GM12873 (cell line): ENCODE data around the gene SYNE2.
A peak's percentile ranks its signal among the peaks of the same experiment; 100 is the strongest.

Experiments used
- TF ChIP-seq, protein P1 (sequence below): IDR thresholded peaks from 2 replicates; pipeline ENCODE4 v1.5.1; 2012; ENCODE audit warnings: low read depth, mild to moderate bottlenecking, moderate library complexity, low read length, control low read depth; ENCODE audit not compliant: insufficient read depth; ENCODE audit errors: missing control alignments

SYNE2 gene

DNA sequence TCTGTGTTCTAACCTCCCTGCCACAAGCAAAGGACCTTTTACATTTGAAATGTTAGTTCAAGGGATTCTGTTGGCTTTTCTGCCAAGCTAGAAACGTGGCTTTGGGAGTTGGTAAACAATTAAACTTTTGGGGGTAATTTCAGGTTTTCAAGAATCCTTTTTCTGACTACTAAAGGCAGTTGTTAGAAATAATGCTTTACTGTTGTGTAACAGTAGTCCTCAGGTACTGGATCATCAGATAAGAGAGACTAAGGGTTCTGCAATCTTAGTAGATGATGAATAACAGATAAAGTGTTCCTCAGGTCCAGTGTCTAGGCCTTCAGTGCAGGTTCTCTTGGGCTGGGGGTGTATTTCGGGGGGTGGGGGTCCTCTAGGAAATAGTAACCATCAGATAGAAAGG is 192.3 kb downstream of the SYNE2 start:
- TF ChIP-seq, protein P1, sequence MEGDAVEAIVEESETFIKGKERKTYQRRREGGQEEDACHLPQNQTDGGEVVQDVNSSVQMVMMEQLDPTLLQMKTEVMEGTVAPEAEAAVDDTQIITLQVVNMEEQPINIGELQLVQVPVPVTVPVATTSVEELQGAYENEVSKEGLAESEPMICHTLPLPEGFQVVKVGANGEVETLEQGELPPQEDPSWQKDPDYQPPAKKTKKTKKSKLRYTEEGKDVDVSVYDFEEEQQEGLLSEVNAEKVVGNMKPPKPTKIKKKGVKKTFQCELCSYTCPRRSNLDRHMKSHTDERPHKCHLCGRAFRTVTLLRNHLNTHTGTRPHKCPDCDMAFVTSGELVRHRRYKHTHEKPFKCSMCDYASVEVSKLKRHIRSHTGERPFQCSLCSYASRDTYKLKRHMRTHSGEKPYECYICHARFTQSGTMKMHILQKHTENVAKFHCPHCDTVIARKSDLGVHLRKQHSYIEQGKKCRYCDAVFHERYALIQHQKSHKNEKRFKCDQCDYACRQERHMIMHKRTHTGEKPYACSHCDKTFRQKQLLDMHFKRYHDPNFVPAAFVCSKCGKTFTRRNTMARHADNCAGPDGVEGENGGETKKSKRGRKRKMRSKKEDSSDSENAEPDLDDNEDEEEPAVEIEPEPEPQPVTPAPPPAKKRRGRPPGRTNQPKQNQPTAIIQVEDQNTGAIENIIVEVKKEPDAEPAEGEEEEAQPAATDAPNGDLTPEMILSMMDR, result no peak

DNA sequence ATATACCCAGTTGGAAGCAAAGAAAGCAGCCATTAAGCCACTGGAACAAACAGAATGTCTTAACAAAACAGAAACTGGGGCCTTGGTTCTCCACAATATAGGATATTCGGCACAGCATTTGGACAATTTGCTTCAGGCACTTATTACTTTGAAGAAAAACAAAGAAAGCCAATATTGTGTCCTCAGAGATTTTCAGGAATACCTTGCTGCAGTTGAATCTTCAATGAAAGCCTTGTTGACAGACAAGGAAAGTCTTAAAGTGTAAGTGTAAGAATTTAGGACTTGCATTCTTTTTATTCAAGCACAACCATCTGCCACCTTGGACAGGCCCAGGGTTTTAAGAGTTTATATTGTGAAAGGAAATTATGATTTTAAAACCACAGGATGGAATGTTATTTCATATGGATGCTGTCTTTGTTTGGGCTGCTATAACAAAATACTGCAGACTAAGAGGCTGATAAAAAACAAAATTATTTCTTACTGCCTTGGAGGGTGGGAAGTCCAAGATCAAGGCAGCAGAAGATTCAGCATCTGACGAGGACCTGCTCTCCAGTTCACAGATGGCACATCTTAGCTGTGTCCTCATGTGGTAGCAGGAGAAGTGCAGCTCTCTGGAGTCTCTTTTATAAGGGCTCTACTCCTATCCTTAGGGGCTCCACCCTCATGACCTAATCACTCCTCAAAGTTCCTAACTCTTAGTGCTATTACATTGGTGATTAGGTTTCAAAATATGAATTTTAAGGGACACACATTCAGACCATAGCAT is 197.0 kb downstream of the SYNE2 start:
- TF ChIP-seq, protein P1, result no peak

DNA sequence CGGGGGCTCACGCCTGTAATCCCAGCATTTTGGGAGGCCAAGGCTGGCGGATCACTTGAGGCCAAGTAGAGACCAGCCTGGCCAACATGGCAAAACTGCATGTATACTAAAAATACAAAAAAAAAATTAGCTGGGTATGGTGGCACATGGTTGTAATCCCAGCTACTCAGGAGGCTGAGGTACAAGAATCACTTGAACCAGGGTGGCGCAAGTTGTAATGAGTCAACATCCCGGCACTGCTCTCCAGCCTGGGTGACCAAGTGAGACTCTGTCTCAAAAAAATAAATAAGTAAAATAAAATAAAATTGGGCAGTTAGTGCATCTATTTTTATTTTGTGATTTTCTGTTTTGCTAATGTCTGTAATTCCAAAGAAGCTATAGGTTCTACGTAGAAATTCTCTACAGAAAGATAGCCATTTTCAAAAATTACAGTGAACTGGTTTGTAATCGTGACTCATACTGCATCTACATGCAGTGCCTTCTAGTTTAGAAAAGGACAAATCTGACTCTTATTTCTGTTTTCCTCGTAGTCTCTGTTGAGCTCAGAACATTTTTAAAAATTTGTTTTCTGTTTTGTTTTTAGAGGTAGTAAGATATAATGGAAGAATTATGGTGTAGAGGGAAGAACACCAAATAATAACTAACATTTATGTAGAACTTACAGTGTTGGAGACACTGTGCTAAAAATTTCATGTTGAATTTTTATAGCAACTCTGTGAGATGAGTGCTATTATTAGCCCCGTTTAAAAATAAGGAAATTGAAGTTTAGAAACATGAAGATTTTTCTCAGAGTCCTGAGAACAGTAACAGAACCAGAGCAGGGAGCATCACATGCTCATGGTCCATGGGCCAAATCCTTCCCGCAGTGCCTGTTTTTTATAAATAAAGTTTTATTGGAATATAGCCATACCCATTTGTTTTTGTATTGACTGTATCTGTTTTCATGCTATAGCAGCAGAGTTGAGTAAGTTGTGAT is 201.2 kb downstream of the SYNE2 start:
- TF ChIP-seq, protein P1, result no peak

DNA sequence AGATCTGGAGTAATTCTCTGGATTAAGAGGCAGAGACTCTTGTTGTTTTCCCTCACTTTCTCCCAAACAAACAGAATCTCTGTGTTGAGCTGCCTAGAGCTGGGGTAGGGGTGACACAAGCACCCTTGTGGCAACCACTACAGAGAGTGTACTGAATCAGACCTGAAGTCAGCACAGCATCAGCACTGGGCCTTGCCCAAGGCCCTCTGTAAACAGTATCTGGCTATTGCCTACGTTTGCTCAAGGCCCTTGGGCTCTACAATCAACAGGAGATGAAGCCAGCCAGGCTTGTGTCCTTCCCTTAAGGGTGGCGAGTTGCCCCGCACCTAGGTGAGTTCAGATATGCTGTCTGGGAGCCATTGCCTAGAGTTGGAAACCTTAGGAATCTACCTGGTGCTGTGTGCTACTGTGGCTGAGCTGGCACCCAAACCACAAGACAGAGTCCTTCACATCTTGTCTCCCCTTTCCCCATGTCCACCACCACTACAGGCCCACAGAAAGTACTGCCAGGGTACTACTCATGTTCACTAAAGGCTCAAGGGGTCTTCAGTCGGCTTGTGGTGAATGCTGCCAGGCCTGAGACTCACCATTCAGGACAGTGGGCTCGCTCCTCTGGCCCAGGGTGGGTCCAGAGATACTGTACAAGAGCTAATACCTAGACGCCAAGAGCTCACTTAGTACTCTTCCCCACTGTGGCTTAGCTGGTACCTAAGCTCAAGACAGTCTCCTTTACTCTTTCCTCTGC is 206.8 kb downstream of the SYNE2 start:
- TF ChIP-seq, protein P1, result no peak

DNA sequence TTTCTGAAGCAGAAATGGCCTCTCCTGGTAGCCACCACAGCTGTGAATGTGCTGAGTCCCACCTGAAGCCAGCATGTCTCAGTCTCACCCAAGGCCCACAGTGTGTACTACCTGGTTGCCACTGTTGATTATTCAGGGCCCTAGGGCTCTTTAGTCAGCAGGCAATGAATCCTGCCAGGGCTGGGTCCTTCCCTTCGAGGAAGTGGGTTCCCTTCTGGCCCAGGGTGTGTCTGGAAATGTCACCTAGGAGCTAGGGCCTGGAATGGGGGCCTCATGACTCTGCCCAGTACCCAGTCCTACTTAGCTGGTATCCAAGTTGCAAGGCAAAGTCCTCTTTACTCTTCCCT is 207.4 kb downstream of the SYNE2 start:
- TF ChIP-seq, protein P1, result no peak

DNA sequence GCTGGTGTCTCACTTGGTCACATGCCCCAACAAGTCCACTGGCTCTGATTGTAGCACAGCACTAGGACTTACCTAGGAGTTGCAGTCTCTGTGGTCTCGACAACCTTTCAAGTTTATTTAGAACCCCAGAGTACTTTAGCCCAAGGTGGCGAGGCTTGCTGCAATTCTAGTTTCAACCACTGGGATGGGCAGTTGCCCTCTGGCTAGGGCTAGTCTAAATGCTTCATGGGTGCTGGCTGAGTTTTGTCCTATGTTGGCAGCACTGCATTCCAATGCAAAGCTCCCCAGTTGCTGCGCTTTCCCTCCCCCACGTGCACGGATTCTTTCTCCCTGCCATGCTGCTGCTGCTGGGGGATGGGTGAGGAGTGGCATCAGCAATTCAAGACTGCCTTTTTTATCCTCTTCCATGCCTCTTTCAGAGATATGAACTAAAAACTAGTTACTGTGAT is 207.9 kb downstream of the SYNE2 start:
- TF ChIP-seq, protein P1, result peak; percentile 75
